ENCODE data around the gene ZSCAN1.

Gene ZSCAN1

DNA sequence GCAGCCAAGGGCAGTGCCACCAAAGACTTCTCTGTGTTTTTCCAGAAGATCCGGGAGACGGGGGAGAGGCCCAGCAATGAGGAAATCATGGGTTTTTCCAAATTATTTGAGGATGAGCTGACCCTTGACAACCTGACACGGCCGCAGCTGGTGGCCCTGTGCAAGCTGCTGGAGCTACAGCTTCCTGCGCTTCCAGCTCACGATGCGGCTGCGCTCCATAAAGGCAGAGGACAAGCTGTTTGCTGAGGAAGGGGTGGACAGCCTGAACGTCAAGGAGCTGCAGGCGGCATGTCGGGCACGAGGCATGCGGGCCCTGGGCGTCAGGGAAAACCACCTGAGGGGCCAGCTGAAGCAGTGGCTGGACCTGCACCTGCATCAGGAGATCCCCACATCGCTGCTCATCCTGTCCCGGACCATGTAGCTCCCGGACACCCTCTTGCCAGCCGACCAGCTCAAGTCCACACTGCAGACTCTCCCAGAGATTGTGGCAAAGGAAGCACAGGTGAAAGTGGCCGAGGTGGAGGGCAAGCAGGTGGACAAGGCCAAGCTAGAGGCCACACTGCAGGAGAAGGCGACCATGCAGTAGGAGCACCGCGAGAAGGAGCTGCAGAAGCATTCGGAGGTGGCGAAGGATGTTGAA lies 11.7 kb downstream of the ZSCAN1 start:
- ChIA-PET POLR2A (no interaction called here), CTCF (no interaction called here)
- TF ChIP-seq NFRKB (IDR thresholded peaks at IDR 0.05), result no peak
- TF ChIP-seq CTBP1 (IDR thresholded peaks at IDR 0.05; ENCODE audit: borderline replicate concordance), result no peak
- TF ChIP-seq FOXK2 (IDR thresholded peaks at IDR 0.05), result no peak
- TF ChIP-seq LEF1 (IDR thresholded peaks at IDR 0.05; ENCODE audit: borderline replicate concordance), result no peak
- no peak for TF ChIP-seq ARNT (IDR thresholded peaks at IDR 0.05)
- no peak for TF ChIP-seq L3MBTL2 (conservative IDR thresholded peaks at IDR 0.05)
- no peak for TF ChIP-seq SUZ12 (IDR thresholded peaks at IDR 0.05)
- TF ChIP-seq HDGF (IDR thresholded peaks at IDR 0.05; ENCODE audit: borderline replicate concordance), result no peak
- TF ChIP-seq, protein P1, sequence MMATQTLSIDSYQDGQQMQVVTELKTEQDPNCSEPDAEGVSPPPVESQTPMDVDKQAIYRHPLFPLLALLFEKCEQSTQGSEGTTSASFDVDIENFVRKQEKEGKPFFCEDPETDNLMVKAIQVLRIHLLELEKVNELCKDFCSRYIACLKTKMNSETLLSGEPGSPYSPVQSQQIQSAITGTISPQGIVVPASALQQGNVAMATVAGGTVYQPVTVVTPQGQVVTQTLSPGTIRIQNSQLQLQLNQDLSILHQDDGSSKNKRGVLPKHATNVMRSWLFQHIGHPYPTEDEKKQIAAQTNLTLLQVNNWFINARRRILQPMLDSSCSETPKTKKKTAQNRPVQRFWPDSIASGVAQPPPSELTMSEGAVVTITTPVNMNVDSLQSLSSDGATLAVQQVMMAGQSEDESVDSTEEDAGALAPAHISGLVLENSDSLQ (IDR thresholded peaks at IDR 0.05), result no peak
- TF ChIP-seq ZNF384 (IDR thresholded peaks at IDR 0.05), result no peak
- no peak for DNase-seq (ENCODE audit: extremely low spot score)

DNA sequence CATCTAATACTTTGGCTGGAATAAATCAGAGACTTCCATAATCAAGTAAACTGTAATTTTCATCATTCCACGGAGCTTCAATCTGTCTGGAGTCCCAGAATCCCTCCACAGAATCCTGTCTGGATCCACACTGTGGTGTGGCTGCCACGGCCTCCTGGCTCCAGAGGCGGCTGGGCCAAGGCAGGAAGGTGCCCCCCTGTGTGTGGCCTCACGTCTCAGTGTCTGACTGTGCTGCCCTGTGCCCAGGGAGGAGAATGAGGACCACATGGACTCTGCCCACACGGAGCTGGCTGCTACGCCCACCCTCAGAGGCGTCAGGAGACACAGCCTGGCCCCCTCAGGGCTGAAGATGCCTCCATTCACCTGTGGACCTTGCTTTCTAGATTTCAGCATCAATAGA lies 13.0 kb downstream of the ZSCAN1 start:
- ChIA-PET CTCF (interaction anchor here (0.6 kb wide), 1 partner anchor 94 kb away, joined by 3 read pairs; no protein-coding TSS in a partner anchor), POLR2A (no interaction called here)
- TF ChIP-seq SP1 (IDR thresholded peaks at IDR 0.05), result no peak
- no peak for TF ChIP-seq BHLHE40 (IDR thresholded peaks at IDR 0.05; ENCODE audit: borderline replicate concordance)
- TF ChIP-seq FOXK2 (IDR thresholded peaks at IDR 0.05), result no peak
- no peak for TF ChIP-seq HDGF (IDR thresholded peaks at IDR 0.05; ENCODE audit: borderline replicate concordance)
- TF ChIP-seq LEF1 (IDR thresholded peaks at IDR 0.05; ENCODE audit: borderline replicate concordance), result no peak
- no peak for TF ChIP-seq ELF4 (IDR thresholded peaks at IDR 0.05)
- no peak for TF ChIP-seq ARNT (IDR thresholded peaks at IDR 0.05)
- no peak for TF ChIP-seq TARDBP (IDR thresholded peaks at IDR 0.05)
- no peak for TF ChIP-seq NFRKB (IDR thresholded peaks at IDR 0.05)
- TF ChIP-seq ZNF384 (IDR thresholded peaks at IDR 0.05), result no peak
- no peak for TF ChIP-seq L3MBTL2 (conservative IDR thresholded peaks at IDR 0.05)
- TF ChIP-seq SUZ12 (IDR thresholded peaks at IDR 0.05), result no peak
- TF ChIP-seq, protein P1 (IDR thresholded peaks at IDR 0.05), result no peak
- TF ChIP-seq FOXM1 (IDR thresholded peaks at IDR 0.05; ENCODE audit: borderline replicate concordance), result no peak
- TF ChIP-seq CTBP1 (IDR thresholded peaks at IDR 0.05; ENCODE audit: borderline replicate concordance), result no peak
- TF ChIP-seq FOXA1 (IDR thresholded peaks at IDR 0.05), result no peak
- DNase-seq (ENCODE audit: extremely low spot score), result no peak

DNA sequence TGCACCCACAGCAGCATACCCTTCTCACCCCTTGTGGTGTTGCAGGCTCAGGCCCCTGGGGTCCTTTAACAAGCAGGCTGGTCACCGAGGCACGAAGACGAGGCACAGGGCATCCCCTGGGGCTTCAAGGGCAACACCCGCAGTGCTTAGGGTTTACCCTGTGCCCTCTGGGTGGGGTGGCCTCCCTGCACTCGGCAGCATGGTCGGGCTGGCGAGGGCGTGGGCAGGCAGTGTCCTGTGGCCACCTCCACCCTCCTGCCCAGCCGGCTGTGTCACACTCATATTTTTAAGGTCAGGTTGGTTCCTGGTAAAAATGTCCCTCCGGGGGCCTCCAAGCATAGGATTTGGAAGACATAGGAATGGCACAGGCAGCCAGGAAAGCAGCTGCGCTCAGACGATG lies 13.8 kb downstream of the ZSCAN1 start:
- no peak for DNase-seq (ENCODE audit: extremely low spot score)
- no peak for TF ChIP-seq FOXK2 (IDR thresholded peaks at IDR 0.05)
- no peak for TF ChIP-seq HDGF (IDR thresholded peaks at IDR 0.05; ENCODE audit: borderline replicate concordance)
- TF ChIP-seq, protein P1 (IDR thresholded peaks at IDR 0.05), result no peak
- no peak for TF ChIP-seq CTBP1 (IDR thresholded peaks at IDR 0.05; ENCODE audit: borderline replicate concordance)
- TF ChIP-seq SUZ12 (IDR thresholded peaks at IDR 0.05), result no peak
- no peak for TF ChIP-seq SP1 (IDR thresholded peaks at IDR 0.05)
- TF ChIP-seq BHLHE40 (IDR thresholded peaks at IDR 0.05; ENCODE audit: borderline replicate concordance), result no peak
- CTCF ChIA-PET, result no interaction called here
- POLR2A ChIA-PET, result no interaction called here

DNA sequence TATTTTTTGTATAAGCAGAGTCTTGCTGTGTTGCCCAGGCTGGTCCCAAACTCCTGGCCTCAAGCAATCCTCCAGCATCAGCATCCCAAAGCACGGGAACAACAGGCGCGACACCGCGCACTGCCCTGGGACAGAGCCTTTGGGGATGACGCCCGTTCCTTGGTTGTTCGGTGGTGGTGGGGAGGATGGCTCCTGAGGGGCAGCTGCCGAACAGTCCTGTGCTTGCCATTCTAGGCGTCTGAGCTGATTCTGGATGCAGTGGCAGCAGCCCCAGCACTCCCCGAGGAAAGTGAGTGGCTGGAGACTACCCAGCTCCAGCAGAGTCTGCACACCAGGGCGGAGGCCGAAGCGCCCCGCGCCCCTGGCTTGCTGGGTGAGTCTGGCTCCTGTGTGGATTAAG lies 18.4 kb downstream of the ZSCAN1 start:
- ChIA-PET CTCF (no interaction called here), POLR2A (no interaction called here)
- DNase-seq (ENCODE audit: extremely low spot score), result no peak
- TF ChIP-seq L3MBTL2 (conservative IDR thresholded peaks at IDR 0.05), result no peak
- no peak for TF ChIP-seq TARDBP (IDR thresholded peaks at IDR 0.05)
- TF ChIP-seq SUZ12 (IDR thresholded peaks at IDR 0.05), result no peak
- TF ChIP-seq FOXM1 (IDR thresholded peaks at IDR 0.05; ENCODE audit: borderline replicate concordance), result no peak
- no peak for TF ChIP-seq LEF1 (IDR thresholded peaks at IDR 0.05; ENCODE audit: borderline replicate concordance)
- TF ChIP-seq NFRKB (IDR thresholded peaks at IDR 0.05), result no peak
- TF ChIP-seq HDGF (IDR thresholded peaks at IDR 0.05; ENCODE audit: borderline replicate concordance), result no peak
- no peak for TF ChIP-seq CTBP1 (IDR thresholded peaks at IDR 0.05; ENCODE audit: borderline replicate concordance)
- no peak for TF ChIP-seq ZNF384 (IDR thresholded peaks at IDR 0.05)
- no peak for TF ChIP-seq FOXK2 (IDR thresholded peaks at IDR 0.05)

DNA sequence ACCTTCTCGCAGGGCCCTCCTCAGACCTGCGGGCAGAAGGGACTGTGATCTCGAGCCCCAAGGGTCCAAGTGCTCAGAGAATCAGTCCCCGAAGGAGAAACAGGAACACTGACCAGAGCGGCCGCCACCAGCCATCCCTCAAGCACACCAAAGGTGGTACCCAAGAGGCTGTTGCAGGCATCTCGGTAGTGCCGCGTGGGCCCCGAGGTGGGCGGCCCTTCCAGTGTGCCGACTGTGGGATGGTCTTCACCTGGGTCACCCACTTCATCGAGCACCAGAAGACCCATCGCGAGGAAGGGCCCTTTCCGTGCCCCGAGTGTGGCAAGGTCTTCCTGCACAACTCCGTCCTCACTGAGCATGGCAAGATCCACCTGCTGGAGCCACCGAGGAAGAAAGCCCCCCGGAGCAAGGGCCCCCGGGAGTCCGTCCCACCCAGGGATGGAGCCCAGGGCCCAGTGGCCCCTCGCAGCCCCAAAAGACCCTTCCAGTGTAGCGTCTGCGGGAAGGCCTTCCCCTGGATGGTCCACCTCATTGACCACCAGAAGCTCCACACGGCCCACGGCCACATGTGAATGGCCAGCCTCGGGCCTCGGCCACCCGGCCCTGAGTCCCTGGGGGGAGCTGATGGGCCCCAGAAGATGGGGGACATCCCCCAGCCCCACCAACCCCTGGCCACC lies 19.8 kb downstream of the ZSCAN1 start:
- no peak for DNase-seq (ENCODE audit: extremely low spot score)
- ChIA-PET CTCF (no interaction called here), POLR2A (no interaction called here)
- TF ChIP-seq HDGF (IDR thresholded peaks at IDR 0.05; ENCODE audit: borderline replicate concordance) (no peak), FOXK2 (IDR thresholded peaks at IDR 0.05) (no peak)
- TF ChIP-seq, protein P1 (IDR thresholded peaks at IDR 0.05), result no peak
